Skeletal muscle satellite cell (primary cell): ENCODE data around the gene MYZAP. TPM values are rescaled to one million over a fixed set of nuclear protein-coding genes. Genes with fewer than 3 reads are reported as not detected.
A peak's percentile ranks its signal among the peaks of the same experiment; 100 is the strongest.

ENCODE experiments used
- H3K27me3 ChIP-seq: 2 replicates; pipeline ENCODE4 v1.7.0; 2013; ENCODE audit warnings: low read length; ENCODE audit not compliant: control insufficient read depth, insufficient read depth
- H3K36me3 ChIP-seq: 2 replicates; pipeline ENCODE4 v1.7.0; 2013; ENCODE audit warnings: mild to moderate bottlenecking, control low read depth, low read length; ENCODE audit not compliant: insufficient read depth
- H3K4me1 ChIP-seq: 2 replicates; pipeline ENCODE4 v1.7.0; 2013; ENCODE audit warnings: low read length; ENCODE audit not compliant: control insufficient read depth, insufficient read depth
- H3K4me2 ChIP-seq: 2 replicates; pipeline ENCODE4 v1.7.0; 2013; ENCODE audit warnings: mild to moderate bottlenecking, low read length
- H3K4me3 ChIP-seq: 2 replicates; pipeline ENCODE4 v1.7.0; 2013; ENCODE audit warnings: low read length
- H3K9ac ChIP-seq: 2 replicates; pipeline ENCODE4 v1.7.0; 2013; ENCODE audit warnings: mild to moderate bottlenecking, low read depth, low read length, moderate library complexity
- H3K9me3 ChIP-seq: replicated peaks from 2 replicates; pipeline ENCODE4 v1.7.0; 2013; ENCODE audit warnings: mild to moderate bottlenecking, control low read depth, low read length
- total RNA-seq: library from RNA; depleted of rRNA; stranded (reverse); fragments of >200 nt; gene quantifications from 2 replicates; pipeline ENCODE4 v1.2.3, GENCODE V29; 2012; rRNA removed

Gene MYZAP, protein sequence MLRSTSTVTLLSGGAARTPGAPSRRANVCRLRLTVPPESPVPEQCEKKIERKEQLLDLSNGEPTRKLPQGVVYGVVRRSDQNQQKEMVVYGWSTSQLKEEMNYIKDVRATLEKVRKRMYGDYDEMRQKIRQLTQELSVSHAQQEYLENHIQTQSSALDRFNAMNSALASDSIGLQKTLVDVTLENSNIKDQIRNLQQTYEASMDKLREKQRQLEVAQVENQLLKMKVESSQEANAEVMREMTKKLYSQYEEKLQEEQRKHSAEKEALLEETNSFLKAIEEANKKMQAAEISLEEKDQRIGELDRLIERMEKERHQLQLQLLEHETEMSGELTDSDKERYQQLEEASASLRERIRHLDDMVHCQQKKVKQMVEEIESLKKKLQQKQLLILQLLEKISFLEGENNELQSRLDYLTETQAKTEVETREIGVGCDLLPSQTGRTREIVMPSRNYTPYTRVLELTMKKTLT
- not detected in 2 replicates for total RNA-seq

DNA sequence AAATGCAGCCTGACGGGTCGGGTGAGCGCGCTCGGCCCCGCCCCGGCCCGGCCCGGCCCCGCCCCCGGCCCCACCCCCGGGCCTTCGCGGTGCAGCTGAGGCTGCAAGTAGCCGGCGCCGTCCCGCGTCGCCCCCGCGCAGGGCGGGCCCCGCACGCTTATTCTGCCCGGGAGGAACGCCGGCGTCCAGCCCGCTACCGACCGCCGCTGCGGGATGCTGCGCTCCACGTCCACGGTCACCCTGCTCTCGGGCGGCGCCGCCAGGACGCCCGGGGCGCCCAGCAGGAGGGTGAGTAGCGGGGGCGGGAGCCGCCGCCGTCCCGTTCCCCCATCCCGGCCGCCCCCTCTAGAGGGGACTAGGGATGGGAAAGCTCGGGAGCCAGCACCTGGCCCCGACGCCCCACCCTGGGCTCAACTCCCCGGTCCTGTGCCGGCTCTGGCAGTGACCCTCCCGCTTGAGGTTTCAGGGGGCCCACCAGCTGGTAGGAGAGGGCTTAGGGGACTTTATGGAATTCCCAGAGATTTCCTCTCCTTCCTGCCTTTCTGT lies at the start of gene MYZAP:
Gene MYZAP, plus strand, starts transcription at position 83 of the 546 bp plus-strand sequence. Its CDS starts 131 bp downstream, at position 214.
- H3K27me3 ChIP-seq, result peaks cover 22% of the 10 kb centered on the region
- peaks cover 13% of the 10 kb centered on the region for H3K4me1 ChIP-seq
- peak within 1 kb of the TSS; percentile 88 for H3K4me2 ChIP-seq
- H3K9ac ChIP-seq, result no peak within 1 kb of the TSS
- H3K36me3 ChIP-seq, result no peaks in the 10 kb centered on the region
- H3K9me3 ChIP-seq, result no peaks in the 10 kb centered on the region
- H3K4me3 ChIP-seq, result peak within 1 kb of the TSS; percentile 68

DNA sequence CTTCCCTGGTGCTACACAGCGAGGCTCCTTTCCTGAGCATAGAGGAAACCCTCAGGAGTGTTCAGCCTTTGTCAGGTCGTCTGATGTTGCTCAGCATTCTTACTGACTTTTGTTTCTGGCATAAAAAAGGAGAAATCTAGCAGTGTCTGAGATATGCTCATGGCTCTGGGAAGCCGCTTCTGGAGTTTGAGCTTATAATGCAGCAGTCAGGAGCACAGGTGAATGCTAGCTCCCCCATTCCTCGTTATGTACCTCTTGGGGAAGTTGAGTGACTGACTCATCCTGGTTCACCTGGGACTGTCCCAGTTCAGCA lies 49.2 kb upstream of the MYZAP start:
- Histone ChIP-seq H3K9ac (no peak overlapping the region), H3K36me3 (no peaks in the 10 kb centered on the region), H3K4me3 (no peak overlapping the region), H3K4me1 (peaks cover 7% of the 10 kb centered on the region), H3K9me3 (no peaks in the 10 kb centered on the region), H3K4me2 (no peak overlapping the region), H3K27me3 (peaks cover 25% of the 10 kb centered on the region)

DNA sequence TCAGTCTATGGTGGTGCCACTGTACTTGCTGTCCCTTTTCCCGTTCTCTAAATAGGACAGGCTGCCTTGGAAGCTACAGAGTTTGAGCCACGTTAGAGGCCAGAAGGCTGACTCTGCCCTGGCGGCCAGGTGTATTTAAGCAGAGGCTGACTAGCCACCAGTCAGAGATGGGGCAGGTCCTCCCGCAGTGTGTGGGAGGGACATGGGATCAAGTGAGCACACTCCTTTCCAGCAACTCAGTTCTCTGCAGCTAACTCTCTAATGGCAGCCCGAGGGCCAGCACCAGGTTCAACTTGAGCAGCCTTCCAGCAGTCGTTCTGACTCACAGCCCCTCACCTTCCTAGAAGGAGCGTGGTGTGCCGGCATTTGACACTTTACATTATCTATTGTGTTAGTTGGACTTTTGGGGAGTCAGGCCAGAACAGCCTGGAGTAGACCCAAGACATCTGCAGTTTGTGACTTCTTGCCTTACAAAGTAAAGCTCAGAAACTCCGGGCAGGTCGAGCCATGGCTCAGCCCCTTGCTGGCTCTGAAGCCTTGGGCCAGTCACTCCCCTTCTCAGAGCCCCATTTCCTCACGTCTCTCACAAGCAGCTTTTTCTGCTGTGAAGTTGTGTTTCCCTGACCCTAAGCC lies 46.7 kb upstream of the MYZAP start:
- H3K9ac ChIP-seq, result no peak overlapping the region
- H3K27me3 ChIP-seq, result peaks cover 25% of the 10 kb centered on the region
- H3K4me1 ChIP-seq, result no peaks in the 10 kb centered on the region
- no peaks in the 10 kb centered on the region for H3K9me3 ChIP-seq
- no peaks in the 10 kb centered on the region for H3K36me3 ChIP-seq
- H3K4me3 ChIP-seq, result no peak overlapping the region
- H3K4me2 ChIP-seq, result no peak overlapping the region

DNA sequence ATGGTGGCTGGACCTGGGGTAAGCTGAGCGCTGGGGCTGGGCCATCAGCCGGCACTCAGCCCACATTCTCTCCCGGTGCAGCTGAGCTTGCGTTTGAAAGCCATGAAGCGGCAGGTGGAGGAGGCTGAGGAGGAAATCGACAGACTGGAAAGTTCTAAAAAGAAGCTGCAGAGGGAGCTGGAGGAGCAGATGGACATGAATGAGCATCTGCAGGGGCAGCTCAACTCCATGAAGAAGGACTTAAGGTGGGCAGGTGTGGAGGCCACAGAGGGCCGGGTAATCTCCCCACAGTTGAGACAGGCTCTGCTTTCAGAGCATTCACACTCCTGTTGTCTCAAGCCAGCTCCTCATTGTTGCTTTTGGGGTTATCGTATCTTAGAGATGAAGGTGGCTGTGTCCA lies 45.7 kb upstream of the MYZAP start:
- H3K9ac ChIP-seq, result no peak overlapping the region

DNA sequence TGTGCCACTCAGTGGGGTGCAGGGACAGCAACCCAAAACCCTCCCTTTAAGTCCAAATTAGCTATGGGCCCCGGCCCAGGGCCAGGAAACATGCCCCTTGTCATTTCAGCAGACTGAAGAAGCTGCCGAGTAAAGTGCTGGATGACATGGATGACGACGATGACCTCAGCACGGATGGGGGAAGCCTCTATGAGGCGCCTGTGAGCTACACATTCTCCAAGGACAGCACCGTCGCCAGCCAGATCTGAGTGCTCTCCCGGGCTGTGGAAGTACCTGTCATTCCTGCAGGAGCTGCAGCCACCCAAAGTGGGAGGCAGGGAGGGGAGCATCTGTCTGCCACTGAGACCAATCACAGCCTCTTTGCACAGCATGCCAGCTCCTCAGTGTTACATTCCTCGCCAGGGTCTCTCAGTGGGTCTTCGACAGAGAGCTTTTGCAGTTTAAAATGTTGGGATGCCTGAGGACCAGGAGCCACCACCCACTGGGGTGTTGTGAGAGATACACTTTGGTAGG lies 44.4 kb upstream of the MYZAP start:
- H3K27me3 ChIP-seq, result peaks cover 25% of the 10 kb centered on the region
- H3K9ac ChIP-seq, result no peak overlapping the region
- H3K4me1 ChIP-seq, result peaks cover 18% of the 10 kb centered on the region
- no peak overlapping the region for H3K4me3 ChIP-seq
- no peak overlapping the region for H3K4me2 ChIP-seq
- H3K9me3 ChIP-seq, result no peaks in the 10 kb centered on the region
- H3K36me3 ChIP-seq, result no peaks in the 10 kb centered on the region

More for the DNA sequence above, 45.7 kb upstream of the MYZAP start:
- Histone ChIP-seq H3K4me2 (no peak overlapping the region), H3K4me1 (peaks cover 5% of the 10 kb centered on the region), H3K36me3 (no peaks in the 10 kb centered on the region), H3K4me3 (no peak overlapping the region), H3K27me3 (peaks cover 25% of the 10 kb centered on the region), H3K9me3 (no peaks in the 10 kb centered on the region)

DNA sequence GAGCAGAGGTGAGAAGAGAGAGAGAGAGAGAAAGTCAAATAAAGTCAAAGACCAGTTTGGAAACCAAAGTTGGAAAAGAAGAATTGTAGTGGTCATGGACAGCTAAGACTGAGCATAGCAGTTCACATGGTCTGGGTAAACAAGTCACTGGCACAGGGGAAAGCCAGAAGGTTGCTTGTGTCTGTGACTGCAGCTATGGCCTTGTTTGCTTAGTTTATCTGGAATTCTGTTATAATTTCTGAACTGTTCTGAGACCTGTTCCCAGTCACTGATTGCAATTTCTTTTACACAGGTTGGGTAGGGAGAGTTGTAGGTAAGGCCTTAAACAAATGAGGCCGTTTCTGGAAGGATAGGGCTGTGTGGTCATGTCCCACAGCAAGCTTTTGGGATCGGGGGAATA lies 43.4 kb upstream of the MYZAP start:
- Histone ChIP-seq H3K4me2 (no peak overlapping the region), H3K27me3 (peaks cover 15% of the 10 kb centered on the region), H3K4me3 (no peak overlapping the region), H3K9ac (no peak overlapping the region), H3K4me1 (peaks cover 20% of the 10 kb centered on the region), H3K9me3 (no peaks in the 10 kb centered on the region), H3K36me3 (no peaks in the 10 kb centered on the region)

DNA sequence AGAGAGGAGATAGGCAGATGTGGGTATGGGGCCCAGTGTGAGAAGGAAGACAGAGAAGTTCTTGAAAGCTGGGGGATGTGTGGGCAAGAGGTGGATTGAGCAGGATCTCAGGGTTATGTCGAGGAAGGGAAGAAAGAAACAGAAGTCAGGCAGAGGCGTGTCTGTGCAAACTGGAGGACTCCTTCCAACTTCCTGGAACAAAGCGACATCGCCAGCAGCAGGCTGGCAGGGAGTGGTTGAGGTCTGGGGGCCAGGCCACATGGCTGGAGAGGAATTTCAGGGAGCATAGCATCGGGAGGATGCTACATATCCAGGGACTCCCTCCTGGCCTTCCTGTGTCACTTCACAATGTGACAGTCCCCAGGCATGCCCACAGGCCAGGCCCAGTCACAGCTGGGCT lies 42.9 kb upstream of the MYZAP start:
- no peak overlapping the region for H3K4me2 ChIP-seq
- peaks cover 11% of the 10 kb centered on the region for H3K27me3 ChIP-seq
- H3K9me3 ChIP-seq, result no peaks in the 10 kb centered on the region
- H3K4me1 ChIP-seq, result peaks cover 20% of the 10 kb centered on the region
- H3K4me3 ChIP-seq, result no peak overlapping the region
- H3K36me3 ChIP-seq, result no peaks in the 10 kb centered on the region
- no peak overlapping the region for H3K9ac ChIP-seq

DNA sequence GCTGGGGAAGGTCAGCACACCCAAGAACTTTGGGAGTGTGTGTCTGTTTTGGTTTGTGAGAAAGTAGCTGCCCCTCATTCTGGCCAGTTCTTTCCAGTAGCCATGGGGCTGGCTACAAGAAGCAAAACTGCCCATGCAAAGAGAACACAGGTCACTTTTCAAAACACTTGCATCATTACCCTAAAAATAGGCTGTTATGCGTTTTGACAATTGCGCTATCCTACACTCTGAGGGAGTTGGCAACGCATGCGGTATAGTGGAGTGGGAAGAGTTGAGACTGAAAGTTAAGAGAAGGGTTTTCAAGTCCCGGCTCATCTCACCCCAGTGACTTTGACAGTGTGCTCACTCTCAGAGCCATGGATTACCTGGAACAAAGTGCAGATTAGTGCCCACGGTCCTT lies 41.8 kb upstream of the MYZAP start:
- Histone ChIP-seq H3K36me3 (no peaks in the 10 kb centered on the region), H3K4me1 (peaks cover 29% of the 10 kb centered on the region), H3K4me3 (no peak overlapping the region), H3K9ac (no peak overlapping the region), H3K4me2 (no peak overlapping the region), H3K9me3 (no peaks in the 10 kb centered on the region), H3K27me3 (peaks cover 7% of the 10 kb centered on the region)

DNA sequence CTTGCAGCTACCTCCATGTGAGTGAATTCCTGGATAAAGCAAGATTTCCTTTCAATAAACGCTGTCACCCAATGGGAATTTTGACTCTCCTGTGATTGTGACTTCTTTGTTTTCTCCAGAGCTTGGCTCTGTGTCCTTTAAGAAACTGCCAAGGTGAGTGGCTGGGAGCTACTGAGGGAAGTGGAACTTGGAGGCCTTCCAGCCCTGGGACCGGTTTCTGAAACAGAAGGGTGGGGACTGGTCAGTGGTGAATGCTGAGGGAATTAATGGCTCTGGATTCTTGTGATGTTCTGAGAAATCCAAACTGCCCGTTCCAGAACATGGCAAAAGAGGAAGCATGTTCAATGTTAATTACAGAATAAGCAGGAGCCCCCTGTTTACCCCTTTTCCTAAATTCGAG lies 41.1 kb upstream of the MYZAP start:
- H3K4me3 ChIP-seq, result no peak overlapping the region
- H3K4me1 ChIP-seq, result peaks cover 36% of the 10 kb centered on the region
- no peak overlapping the region for H3K4me2 ChIP-seq
- no peak overlapping the region for H3K9ac ChIP-seq
- no peaks in the 10 kb centered on the region for H3K9me3 ChIP-seq
- H3K27me3 ChIP-seq, result peaks cover 4% of the 10 kb centered on the region
- H3K36me3 ChIP-seq, result no peaks in the 10 kb centered on the region

DNA sequence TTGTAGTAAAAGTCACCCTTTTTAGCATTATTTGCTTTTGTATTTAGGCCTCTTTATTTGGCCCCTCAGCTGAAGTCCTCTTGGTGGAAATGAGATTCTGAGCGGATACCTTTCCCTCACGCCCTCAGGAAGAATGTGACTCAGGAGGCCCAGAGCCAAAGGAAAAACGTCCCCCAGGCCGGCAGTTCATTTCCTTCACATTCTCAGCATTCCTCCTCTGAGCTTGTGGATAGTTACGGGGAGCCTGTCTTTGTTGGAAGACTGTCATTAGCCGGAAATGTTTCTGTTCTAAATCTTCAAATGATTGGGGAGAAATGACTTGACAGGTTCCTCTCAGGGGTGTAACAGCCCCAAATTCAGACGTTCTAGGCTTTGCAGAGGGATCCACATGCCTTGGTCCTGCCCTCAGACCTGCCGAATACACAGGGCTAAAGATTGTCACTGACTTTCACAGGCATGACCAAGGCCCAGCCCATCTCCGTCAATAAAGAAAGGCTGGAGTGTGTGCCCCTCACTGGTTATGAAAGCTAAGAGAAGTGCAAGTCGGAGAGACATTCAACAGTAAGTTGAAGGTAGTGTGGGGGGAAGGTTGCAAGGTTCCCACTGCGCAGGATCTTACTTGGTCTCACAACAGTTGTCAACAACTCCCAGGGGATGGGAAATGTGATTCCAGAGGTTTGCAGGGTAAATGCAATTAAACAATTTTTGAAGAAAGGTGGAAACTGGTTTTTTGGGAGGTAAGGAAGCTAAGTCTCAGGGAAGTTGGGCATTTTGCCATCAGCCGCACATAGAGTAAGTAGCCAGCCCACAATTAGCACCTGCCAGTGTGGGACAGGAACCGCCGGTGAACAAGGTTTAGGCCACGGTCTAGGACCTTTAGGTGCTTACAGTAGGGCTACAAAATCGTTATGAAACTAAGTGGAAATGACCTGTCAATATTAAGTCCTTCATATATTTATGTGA lies 39.7 kb upstream of the MYZAP start:
- peaks cover 43% of the 10 kb centered on the region for H3K4me1 ChIP-seq
- no peaks in the 10 kb centered on the region for H3K9me3 ChIP-seq
- peak overlapping the region; percentile 29 for H3K9ac ChIP-seq

More for the DNA sequence above, 39.7 kb upstream of the MYZAP start:
- H3K36me3 ChIP-seq, result no peaks in the 10 kb centered on the region
- peak overlapping the region; percentile 35 for H3K4me2 ChIP-seq
- no peaks in the 10 kb centered on the region for H3K27me3 ChIP-seq
- H3K4me3 ChIP-seq, result no peak overlapping the region
